DOHH2 (cell line): ENCODE measurements around the gene CAPN2.

Source experiments
- H3F3A ChIP-seq: fragments of 200-600 bp; sonication (generic), shearing (Covaris generic); 2 replicates; pipeline ENCODE4 v1.6.0; 2016; ENCODE audit warnings: antibody characterized with exemption, mild to moderate bottlenecking; ENCODE audit not compliant: control insufficient read depth, insufficient read depth
- H3K27ac ChIP-seq: fragments of 200-600 bp; sonication (generic); 2 replicates; pipeline ENCODE4 v1.5.1; 2014; ENCODE audit warnings: low read depth, mild to moderate bottlenecking, low read length, moderate library complexity
- H3K27me3 ChIP-seq: fragments of 200-600 bp; sonication (generic); 2 replicates; pipeline ENCODE4 v1.6.1; 2014; ENCODE audit warnings: mild to moderate bottlenecking, low read length, mixed read lengths; ENCODE audit not compliant: control insufficient read depth
- H3K36me3 ChIP-seq: fragments of 200-600 bp; sonication (generic); 2 replicates; pipeline ENCODE4 v1.6.1; 2014; ENCODE audit warnings: mild to moderate bottlenecking, low read length, moderate library complexity, mixed read lengths; ENCODE audit not compliant: control insufficient read depth
- H3K4me1 ChIP-seq: fragments of 200-600 bp; sonication (generic); 2 replicates; pipeline ENCODE4 v1.6.1; 2014; ENCODE audit warnings: mild to moderate bottlenecking, low read length, mixed read lengths; ENCODE audit not compliant: control insufficient read depth
- H3K4me2 ChIP-seq: fragments of 200-600 bp; sonication (generic); 2 replicates; pipeline ENCODE4 v1.6.0; 2014; ENCODE audit warnings: mild to moderate bottlenecking, low read length, moderate library complexity
- H3K4me3 ChIP-seq: fragments of 200-600 bp; sonication (generic); 2 replicates; pipeline ENCODE4 v1.5.1; 2014; ENCODE audit warnings: mild to moderate bottlenecking, low read length, mixed read lengths
- H3K79me2 ChIP-seq: fragments of 200-600 bp; sonication (generic); 2 replicates; pipeline ENCODE4 v1.6.1; 2014; ENCODE audit warnings: mild to moderate bottlenecking, low read length, mixed read lengths; ENCODE audit not compliant: control insufficient read depth
- H3K9me2 ChIP-seq: fragments of 200-600 bp; sonication (generic); replicated peaks from 2 replicates; pipeline ENCODE4 v1.6.1; 2014; ENCODE audit warnings: mild to moderate bottlenecking, low read length, mixed read lengths; ENCODE audit not compliant: control insufficient read depth
- H3K9me3 ChIP-seq: fragments of 200-600 bp; sonication (generic); 2 replicates; pipeline ENCODE4 v1.6.1; 2014; ENCODE audit warnings: antibody characterized with exemption, low read length, mixed read lengths; ENCODE audit not compliant: control insufficient read depth, insufficient read depth
- H4K20me1 ChIP-seq: fragments of 200-600 bp; sonication (generic); 2 replicates; pipeline ENCODE4 v1.6.0; 2014; ENCODE audit warnings: low read depth, mild to moderate bottlenecking, antibody characterized with exemption, low read length, moderate library complexity; ENCODE audit not compliant: control insufficient read depth, insufficient read depth
- CTCF ChIP-seq: fragments of 200-600 bp; sonication (generic); IDR thresholded peaks from one replicate; pipeline ENCODE4 v1.5.1; 2014; ENCODE audit warnings: antibody characterized with exemption, mild to moderate bottlenecking, low read depth, low read length; ENCODE audit not compliant: poor library complexity, severe bottlenecking
- EZH2phosphoT487 ChIP-seq: fragments of 200-600 bp; sonication (generic); IDR thresholded peaks from 2 replicates; pipeline ENCODE4 v1.6.1; 2017; ENCODE audit warnings: borderline replicate concordance, mild to moderate bottlenecking, antibody characterized with exemption, low read length, moderate library complexity, mixed read lengths

CAPN2 gene

DNA sequence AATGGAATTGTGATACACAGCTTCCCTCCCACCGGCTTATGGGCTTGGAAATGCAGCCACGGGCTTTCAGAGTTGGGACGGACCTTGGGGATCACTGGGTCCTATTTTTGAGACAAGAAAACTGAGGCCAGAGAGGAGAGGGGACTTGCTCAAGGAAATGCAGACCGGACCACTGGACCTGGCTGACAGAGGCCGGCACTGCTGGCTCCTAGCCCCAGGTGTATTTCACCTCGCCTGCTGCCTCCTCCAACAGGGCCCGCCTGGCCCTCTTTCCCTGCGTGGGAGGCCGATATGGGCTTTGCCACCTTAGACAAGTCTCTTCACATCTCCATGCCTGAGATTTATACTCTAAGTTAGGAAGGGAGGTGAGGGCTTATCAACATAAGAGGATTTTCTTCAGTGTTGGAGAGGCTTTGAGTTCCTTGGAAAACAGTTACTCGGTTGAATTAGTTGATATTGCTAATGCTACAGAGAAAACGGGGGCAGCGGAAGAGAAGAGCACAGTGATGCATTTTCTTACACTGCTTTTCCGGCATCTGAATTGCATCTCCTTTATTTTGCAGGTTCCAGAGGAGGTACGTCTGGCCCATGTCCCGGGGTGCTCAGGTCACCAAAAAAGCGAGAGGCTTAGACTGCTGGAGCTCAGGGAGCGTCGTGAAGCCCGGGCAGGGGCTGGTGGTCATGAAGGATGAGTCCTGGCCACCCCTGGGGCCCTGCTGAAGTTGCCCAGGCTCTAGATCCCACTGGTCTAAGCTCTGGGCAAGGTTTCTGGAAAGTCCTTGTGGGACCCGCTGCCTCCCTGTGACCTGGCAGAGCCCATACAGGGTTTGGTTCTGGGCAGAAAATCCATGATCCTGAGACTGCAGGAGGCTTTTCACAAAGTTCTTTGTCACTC, 44.7 kb downstream of the CAPN2 start:
- H3F3A ChIP-seq, result no peaks in the 10 kb centered on the region
- H4K20me1 ChIP-seq, result no peaks in the 10 kb centered on the region
- H3K9me3 ChIP-seq, result no peaks in the 10 kb centered on the region
- no peaks in the 10 kb centered on the region for H3K9me2 ChIP-seq
- no peaks in the 10 kb centered on the region for H3K4me1 ChIP-seq
- H3K36me3 ChIP-seq, result no peaks in the 10 kb centered on the region
- no peaks in the 10 kb centered on the region for H3K79me2 ChIP-seq
- H3K27ac ChIP-seq, result no peak overlapping the region
- no peak for TF ChIP-seq CTCF
- TF ChIP-seq EZH2phosphoT487, result no peak
- no peak overlapping the region for H3K4me2 ChIP-seq
- no peaks in the 10 kb centered on the region for H3K27me3 ChIP-seq
- H3K4me3 ChIP-seq, result no peak overlapping the region

- no peaks in the 10 kb centered on the region for H3K36me3 ChIP-seq
- no peaks in the 10 kb centered on the region for H3F3A ChIP-seq
- H3K4me3 ChIP-seq, result no peak overlapping the region
- no peaks in the 10 kb centered on the region for H3K4me1 ChIP-seq
- H3K79me2 ChIP-seq, result no peaks in the 10 kb centered on the region
- H4K20me1 ChIP-seq, result no peaks in the 10 kb centered on the region
- H3K4me2 ChIP-seq, result no peak overlapping the region
- H3K27me3 ChIP-seq, result no peaks in the 10 kb centered on the region
- H3K27ac ChIP-seq, result no peak overlapping the region
- no peaks in the 10 kb centered on the region for H3K9me3 ChIP-seq
- TF ChIP-seq EZH2phosphoT487 (no peak), CTCF (no peak)
- H3K9me2 ChIP-seq, result no peaks in the 10 kb centered on the region
These were observed 46.4 kb downstream of the CAPN2 start for GRCh38 chr1:223758734-223759133.

DNA sequence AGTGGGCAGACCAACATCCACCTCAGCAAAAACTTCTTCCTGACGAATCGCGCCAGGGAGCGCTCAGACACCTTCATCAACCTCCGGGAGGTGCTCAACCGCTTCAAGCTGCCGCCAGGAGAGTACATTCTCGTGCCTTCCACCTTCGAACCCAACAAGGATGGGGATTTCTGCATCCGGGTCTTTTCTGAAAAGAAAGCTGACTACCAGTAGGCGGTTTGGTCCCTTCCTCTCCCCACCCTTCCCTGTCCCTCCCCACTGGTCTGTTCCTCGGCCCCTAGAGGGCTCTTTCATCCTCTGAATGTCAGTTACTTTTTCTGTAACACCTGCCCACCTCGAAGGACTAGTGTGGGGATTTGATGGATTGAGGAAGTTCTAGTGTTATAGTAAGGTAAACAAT, 46.9 kb downstream of the CAPN2 start:
- Histone ChIP-seq H3K36me3 (no peaks in the 10 kb centered on the region), H3K9me2 (no peaks in the 10 kb centered on the region), H3K4me2 (no peak overlapping the region), H3K27ac (no peak overlapping the region), H3K4me1 (no peaks in the 10 kb centered on the region), H3K27me3 (no peaks in the 10 kb centered on the region), H3K4me3 (no peak overlapping the region), H3F3A (no peaks in the 10 kb centered on the region), H3K79me2 (no peaks in the 10 kb centered on the region), H3K9me3 (no peaks in the 10 kb centered on the region), H4K20me1 (no peaks in the 10 kb centered on the region)
- TF ChIP-seq CTCF (no peak), EZH2phosphoT487 (no peak)
